K562 (cell line): ENCODE results near the gene NME7. TPM values are rescaled to one million over a fixed set of nuclear protein-coding genes. Genes with fewer than 3 reads are reported as not detected.

Source experiments
- ATF1 ChIP-seq, 2 experiments: fragments of 450-650 bp in 1 of 2; IDR thresholded peaks; 2 replicates each; pipeline ENCODE4 v1.6.1; 2016; ENCODE audit warnings: missing compliant biosample characterization in 1 of 2, missing genetic modification characterization in 1 of 2
- BRCA1 ChIP-seq, 2 experiments: fragments of 450-650 bp in 1 of 2; sonication (generic) in 1 of 2; formaldehyde crosslinking in 1 of 2; IDR thresholded peaks; 2 replicates each; pipeline versions ENCODE4 v1.5.0 to v1.6.1; 2017 to 2020; ENCODE audit warnings: mild to moderate bottlenecking in 1 of 2, missing genetic modification reagents in 1 of 2
- CREB1 ChIP-seq, 2 experiments: sonication (generic) in 1 of 2; formaldehyde crosslinking in 1 of 2; IDR thresholded peaks; 2 replicates each; pipeline versions ENCODE4 v1.6.1 to v1.8.0; 2012 to 2022; ENCODE audit warnings: inconsistent platforms in 1 of 2, mild to moderate bottlenecking in 1 of 2, missing genetic modification reagents in 1 of 2, moderate library complexity in 1 of 2
- HOXB6 ChIP-seq: fragments of 250-450 bp; sonication (Bioruptor Pico); IDR thresholded peaks from 2 replicates; pipeline ENCODE4 v1.5.1; 2022; ENCODE audit warnings: mild to moderate bottlenecking, borderline replicate concordance
- MCM7 ChIP-seq, 2 experiments: fragments of 450-650 bp; IDR thresholded peaks; 2 replicates each; pipeline ENCODE4 v1.6.1; 2016 to 2018
- POLR3G ChIP-seq: IDR thresholded peaks from 2 replicates; pipeline ENCODE4 v1.6.1; 2011; ENCODE audit not compliant: insufficient read length, insufficient replicate concordance; ENCODE audit errors: extremely low read depth
- PPARD ChIP-seq: fragments of 250-450 bp; sonication (Bioruptor Pico); IDR thresholded peaks from 2 replicates; pipeline ENCODE4 v1.8.0; 2022; ENCODE audit warnings: inconsistent platforms, mild to moderate bottlenecking, moderate library complexity
- PRDM10 ChIP-seq: fragments of 450-650 bp; IDR thresholded peaks from 2 replicates; pipeline ENCODE4 v1.6.1; 2018; ENCODE audit not compliant: partially characterized antibody
- RBM17 ChIP-seq: fragments of 200-400 bp; formaldehyde crosslinking; IDR thresholded peaks from 2 replicates; pipeline ENCODE4 v1.6.1; 2017; ENCODE audit warnings: low read depth, mild to moderate bottlenecking, low read length, borderline replicate concordance
- SNRNP70 ChIP-seq: fragments of 200-400 bp; formaldehyde crosslinking; optimal IDR thresholded peaks from 2 replicates; pipeline ENCODE3; 2017; ENCODE audit warnings: low read depth, low read length
- TBP ChIP-seq: optimal IDR thresholded peaks from 2 replicates; pipeline ENCODE3; 2011; ENCODE audit warnings: low read depth, low read length, improper control_type of control experiment
- TGIF2 ChIP-seq: sonication (generic); formaldehyde crosslinking; IDR thresholded peaks from 2 replicates; pipeline ENCODE4 v1.8.1; 2022; ENCODE audit warnings: mild to moderate bottlenecking, missing genetic modification reagents, moderate library complexity
- ZKSCAN3 ChIP-seq: fragments of 250-450 bp; sonication (Bioruptor Pico); IDR thresholded peaks from 2 replicates; pipeline ENCODE4 v1.4.0; 2020
- ZSCAN32 ChIP-seq: fragments of 450-650 bp; formaldehyde crosslinking; IDR thresholded peaks from 2 replicates; pipeline ENCODE4 v1.4.0; 2020; ENCODE audit warnings: mild to moderate bottlenecking, moderate library complexity
- polyA plus RNA-seq, 8 experiments: library from polyadenylated mRNA; depleted of rRNA in 4 of 8; stranded (reverse) in 5 of 8; unstranded in 3 of 8; fragments of >200 nt; fragmentation: Nextera tagmentation in 2 of 8; fragmentation: Illumina TruSeq in 1 of 8; extraction: Ambion mirVana in 2 of 8; extraction: Trizol in 1 of 8; gene quantifications; 2 replicates each; pipeline versions ENCODE4 v1.2.1 to v1.2.3, GENCODE V29; 2011 to 2014; ENCODE audit warnings: inconsistent platforms in 1 of 8, missing spikeins in 1 of 8
- total RNA-seq, 7 experiments: library from RNA; depleted of rRNA in 6 of 7; stranded (reverse); fragments of >200 nt in 6 of 7; fragmentation: Illumina TruSeq in 2 of 7; extraction: Trizol in 2 of 7; gene quantifications; 2 replicates each; pipeline versions ENCODE4 v1.2.1 to v1.2.3, GENCODE V29; 2011 to 2021; ENCODE audit warnings: low replicate concordance in 1 of 7
- TF ChIP-seq, protein P1 (sequence below): sonication (generic); formaldehyde crosslinking; IDR thresholded peaks from 2 replicates; pipeline ENCODE4 v1.8.1; 2023; ENCODE audit warnings: mild to moderate bottlenecking, missing genetic modification reagents

Gene NME7
- total and polyA plus RNA-seq, 9 of the 15 experiments (the other 6 are each of a cell fraction or from before 2014, with no cell fraction given), result 7.9 to 43.2 (median 23.9) TPM

DNA sequence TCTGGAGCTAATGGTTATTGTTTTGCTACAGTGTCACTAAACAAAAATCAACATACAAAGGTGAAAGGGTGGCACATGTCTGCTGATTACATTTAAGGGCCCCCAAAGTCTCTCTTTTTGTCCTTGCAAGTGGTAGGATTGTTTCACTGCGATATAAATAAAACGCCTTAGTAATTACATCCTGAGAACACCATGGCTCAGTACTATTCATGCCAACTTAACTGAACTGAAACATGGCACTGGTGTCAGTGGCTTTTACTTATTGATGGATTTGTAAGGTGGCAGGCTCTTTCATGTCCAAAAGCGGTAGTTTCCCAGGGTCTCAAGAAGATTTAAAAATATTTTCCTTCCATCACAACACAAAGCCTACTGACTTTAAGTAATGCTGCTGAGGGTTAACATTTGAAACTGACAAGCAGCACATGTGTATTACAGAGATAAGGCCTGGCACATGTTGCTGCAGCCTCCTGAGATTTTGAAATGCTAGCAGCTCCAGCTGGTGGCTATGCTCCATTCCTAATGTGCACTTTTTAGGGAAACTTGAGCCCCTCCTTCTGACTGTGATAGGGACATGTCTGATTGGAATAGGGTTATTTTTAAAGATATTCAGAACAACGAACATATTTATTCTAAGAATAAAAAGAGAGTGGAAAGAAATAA, 174.3 kb downstream of the NME7 start (continued):
- TF ChIP-seq ZKSCAN3 (CRISPR knock-in tag), result no peak
- TF ChIP-seq HOXB6 (CRISPR knock-in tag), result no peak
- no peak for TF ChIP-seq RBM17
- TF ChIP-seq ATF1 (CRISPR knock-in tag; IDR thresholded peaks at IDR 0.05), result no peak
- 0 out of 2 replicates have a peak, but pooled peaks have one; percentile 22 for TF ChIP-seq ATF1 (tag; IDR thresholded peaks at IDR 0.05)
- TF ChIP-seq MCM7 (IDR thresholded peaks at IDR 0.05), result no peak
- TF ChIP-seq SNRNP70, result no peak
- no peak for TF ChIP-seq ZSCAN32 (CRISPR knock-in tag)
- no peak for TF ChIP-seq PPARD (CRISPR knock-in tag)
- no peak for TF ChIP-seq BRCA1 (IDR thresholded peaks at IDR 0.05)
- no peak for TF ChIP-seq BRCA1 (CRISPR knock-in tag; IDR thresholded peaks at IDR 0.05)
- no peak for TF ChIP-seq POLR3G
- TF ChIP-seq CREB1 (IDR thresholded peaks at IDR 0.05), result no peak
- no peak for TF ChIP-seq CREB1 (CRISPR knock-in tag; IDR thresholded peaks at IDR 0.05)
- TF ChIP-seq TBP, result no peak
- TF ChIP-seq PRDM10, result no peak
- TF ChIP-seq, protein P1, sequence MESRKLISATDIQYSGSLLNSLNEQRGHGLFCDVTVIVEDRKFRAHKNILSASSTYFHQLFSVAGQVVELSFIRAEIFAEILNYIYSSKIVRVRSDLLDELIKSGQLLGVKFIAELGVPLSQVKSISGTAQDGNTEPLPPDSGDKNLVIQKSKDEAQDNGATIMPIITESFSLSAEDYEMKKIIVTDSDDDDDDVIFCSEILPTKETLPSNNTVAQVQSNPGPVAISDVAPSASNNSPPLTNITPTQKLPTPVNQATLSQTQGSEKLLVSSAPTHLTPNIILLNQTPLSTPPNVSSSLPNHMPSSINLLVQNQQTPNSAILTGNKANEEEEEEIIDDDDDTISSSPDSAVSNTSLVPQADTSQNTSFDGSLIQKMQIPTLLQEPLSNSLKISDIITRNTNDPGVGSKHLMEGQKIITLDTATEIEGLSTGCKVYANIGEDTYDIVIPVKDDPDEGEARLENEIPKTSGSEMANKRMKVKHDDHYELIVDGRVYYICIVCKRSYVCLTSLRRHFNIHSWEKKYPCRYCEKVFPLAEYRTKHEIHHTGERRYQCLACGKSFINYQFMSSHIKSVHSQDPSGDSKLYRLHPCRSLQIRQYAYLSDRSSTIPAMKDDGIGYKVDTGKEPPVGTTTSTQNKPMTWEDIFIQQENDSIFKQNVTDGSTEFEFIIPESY (CRISPR knock-in tag), result no peak
- no peak for TF ChIP-seq TGIF2 (CRISPR knock-in tag)
